ENCODE results near the gene NEXN.

Gene NEXN

DNA sequence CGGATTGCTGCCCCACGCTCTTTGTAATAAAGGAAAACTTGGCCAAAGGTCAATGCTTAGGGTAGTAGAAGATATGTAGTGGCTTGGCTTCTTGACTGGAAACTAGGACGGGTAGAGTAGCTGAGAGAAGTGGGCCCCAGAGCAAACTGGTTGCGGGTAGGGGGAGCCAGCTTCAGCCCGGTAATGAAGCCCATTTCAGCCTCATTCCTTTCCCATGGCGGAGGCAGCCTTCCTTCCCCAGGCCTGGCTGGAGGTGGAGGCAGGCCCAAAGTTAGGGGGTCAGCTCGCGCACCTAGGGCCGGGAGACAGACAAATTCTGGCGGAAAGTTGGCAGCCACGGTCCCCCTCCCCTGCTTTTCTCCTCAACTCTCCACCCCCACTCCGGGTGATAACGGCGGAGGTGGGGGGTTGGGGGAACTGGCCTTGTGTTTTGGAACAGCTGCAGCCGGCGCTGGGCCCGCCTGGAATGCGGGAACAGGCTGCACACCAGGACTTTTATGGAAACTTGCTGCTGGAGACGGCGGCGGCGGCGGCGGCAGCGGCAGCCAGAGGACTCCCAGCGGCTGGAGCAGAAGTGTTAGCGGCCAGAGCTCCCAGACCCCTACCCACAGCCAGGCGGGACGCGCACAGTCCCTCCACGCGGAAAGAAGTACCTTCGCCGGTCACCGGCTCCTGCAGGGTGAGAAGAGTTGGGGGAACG, at the start of gene NEXN:
TSS of gene NEXN (plus strand) at position 544 of the 700 bp plus-strand sequence. CDS start 27,483 bp downstream, outside the sequence.
- peak; percentile 95 for DNase-seq (ENCODE audit: low read depth, low spot score)

- DNase-seq (ENCODE audit: low read depth, low spot score) = no peak
Measured at GRCh38 chr1:77841574-77841973, 46.9 kb upstream of the NEXN start.

DNA sequence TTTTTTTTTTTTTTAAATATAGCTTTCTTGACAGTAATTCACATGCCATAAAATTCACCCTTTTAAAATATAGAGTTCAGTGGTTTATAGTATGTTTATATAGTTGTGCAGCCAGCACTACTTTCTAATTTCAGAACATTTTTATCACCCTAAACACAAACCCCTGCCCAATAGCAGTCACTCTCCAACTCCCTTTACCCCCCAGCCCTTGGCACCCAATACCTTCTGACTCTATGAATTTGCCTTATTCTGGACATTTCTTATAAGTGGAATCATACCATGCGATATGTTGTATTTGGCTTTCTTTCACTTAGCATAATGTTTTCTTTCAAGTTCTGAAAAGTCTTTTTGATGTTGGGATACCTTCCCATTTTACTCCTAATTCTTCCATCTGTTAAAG, 42.5 kb upstream of the NEXN start:
- DNase-seq (ENCODE audit: low read depth, low spot score) = no peak

DNA sequence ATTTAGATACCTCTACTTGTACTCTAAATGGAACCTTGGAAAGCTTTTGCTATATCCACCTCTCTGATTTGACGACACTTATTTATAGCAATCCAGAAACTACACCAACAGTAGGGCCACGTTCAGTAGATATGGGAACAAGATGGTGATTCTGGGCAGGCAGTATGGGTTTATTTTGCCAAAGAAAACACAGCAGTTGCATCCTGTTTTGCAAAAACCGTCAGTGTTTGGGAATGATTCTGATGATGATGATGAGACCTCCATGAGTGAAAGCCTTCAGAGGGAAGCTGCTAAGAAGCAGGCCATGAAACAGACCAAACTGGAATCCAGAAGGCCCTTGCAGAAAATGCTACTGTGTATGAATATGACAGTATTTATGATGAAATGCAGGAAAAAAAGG, 41.5 kb upstream of the NEXN start:
- DNase-seq (ENCODE audit: low read depth, low spot score) = no peak

DNA sequence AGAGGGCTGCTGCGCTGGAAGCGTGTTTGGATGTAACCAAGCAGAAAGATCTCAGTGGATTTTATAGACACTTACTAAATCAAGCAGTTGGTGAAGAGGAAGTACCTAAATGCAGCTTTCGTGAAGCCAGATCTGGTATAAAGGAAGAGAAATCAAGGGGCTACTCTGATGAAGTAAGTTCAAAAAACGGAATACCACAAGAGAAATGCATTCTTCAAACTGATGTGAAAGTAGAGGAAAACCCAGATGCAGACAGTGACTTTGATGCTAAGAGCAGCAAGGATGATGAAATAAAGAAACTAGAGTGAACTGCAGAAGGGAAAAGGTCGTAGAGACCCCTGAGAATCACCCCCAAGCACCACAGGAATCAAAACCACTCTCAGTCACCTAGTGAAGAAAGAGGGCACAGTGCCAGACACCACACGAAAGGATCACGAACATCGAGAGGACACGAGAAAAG, 40.8 kb upstream of the NEXN start:
- no peak for DNase-seq (ENCODE audit: low read depth, low spot score)

GRCh38 chr1:77850082-77850481, 38.3 kb upstream of the NEXN start:
- DNase-seq (ENCODE audit: low read depth, low spot score) = no peak

DNA sequence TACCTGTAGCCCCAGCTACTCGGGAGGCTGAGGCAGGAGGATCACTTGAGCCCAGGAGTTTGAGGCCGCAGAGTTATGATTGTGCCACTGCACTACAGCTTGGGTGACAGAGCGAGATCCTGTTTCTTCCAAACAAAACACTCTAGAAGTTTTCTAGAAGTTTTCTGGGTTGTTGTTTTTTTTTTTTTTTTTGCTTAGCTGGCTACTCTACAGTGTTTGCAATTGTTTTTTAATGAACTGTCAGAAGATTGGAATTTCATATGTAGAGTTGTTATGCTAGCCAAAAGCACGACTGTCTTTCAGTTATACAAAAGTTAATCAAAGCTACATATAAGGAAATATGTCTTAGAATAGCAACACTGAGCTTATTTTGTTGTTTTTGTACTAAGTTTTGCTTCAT, 30.9 kb upstream of the NEXN start:
- DNase-seq (ENCODE audit: low read depth, low spot score) = peak; percentile 11

DNA sequence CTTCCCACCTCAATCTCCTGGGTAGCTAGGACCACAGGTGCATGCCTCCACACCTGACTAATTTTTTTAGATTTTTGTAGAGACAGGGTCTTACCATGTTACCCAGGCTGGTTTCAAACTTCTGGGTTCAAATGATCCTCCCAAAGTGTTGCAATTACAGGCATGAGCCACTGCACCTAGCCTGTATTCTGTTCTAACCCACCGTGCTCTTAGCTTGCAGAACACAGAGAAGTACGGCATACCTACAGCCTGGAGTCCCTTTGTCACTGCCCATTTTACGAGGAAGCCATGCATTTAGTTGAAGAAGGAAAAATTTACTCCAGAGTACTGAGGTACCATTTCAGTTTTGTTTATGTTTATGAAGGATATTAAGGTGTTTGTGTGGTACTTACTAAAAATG, 29.7 kb upstream of the NEXN start:
- no peak for DNase-seq (ENCODE audit: low read depth, low spot score)

DNA sequence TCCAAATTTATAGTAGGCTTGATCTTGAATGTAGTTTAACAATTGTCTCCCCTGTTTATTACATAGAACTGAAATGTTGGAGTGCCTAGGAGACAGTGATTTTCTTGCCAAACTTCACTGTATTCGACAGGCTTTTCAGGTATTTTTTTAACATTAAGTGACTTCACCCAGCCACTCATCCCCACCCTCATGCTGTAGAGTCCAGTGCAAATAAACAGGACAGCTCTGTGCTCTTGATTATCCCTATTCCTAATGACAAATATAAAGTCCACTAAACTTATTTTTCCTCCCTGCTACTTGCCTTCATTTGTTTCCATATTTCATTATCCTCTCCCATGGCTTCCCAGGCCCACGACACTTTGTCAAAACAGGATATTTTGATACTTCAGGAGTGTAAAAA, 29.2 kb upstream of the NEXN start:
- no peak for DNase-seq (ENCODE audit: low read depth, low spot score)

- DNase-seq (ENCODE audit: low read depth, low spot score) = peak; percentile 56
Measured at GRCh38 chr1:77866296-77866695, 22.1 kb upstream of the NEXN start.

GRCh38 chr1:77872645-77873044, 15.8 kb upstream of the NEXN start:
- no peak for DNase-seq (ENCODE audit: low read depth, low spot score)

DNA sequence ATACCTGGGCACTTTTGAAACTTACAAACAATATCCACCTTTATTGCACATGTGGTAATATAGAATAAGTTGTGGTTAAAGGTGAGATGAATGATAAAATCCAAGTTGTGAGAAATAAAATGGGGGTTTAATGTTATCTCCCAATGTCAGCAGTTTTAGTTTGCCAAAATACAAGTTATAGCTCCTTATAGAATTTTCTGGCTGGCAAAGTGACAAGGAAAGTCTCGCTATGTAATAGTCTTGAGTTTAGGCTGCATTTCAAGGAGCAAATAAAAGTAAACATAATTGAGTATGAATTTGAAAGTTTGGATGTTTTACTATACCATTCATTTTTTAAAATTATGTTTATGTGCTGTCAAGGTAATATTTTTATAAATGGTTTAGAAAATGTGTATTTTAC, 15.0 kb upstream of the NEXN start:
- DNase-seq (ENCODE audit: low read depth, low spot score) = no peak

GRCh38 chr1:77874804-77875445, 13.5 kb upstream of the NEXN start:
- peak; percentile 16 for DNase-seq (ENCODE audit: low read depth, low spot score)

DNA sequence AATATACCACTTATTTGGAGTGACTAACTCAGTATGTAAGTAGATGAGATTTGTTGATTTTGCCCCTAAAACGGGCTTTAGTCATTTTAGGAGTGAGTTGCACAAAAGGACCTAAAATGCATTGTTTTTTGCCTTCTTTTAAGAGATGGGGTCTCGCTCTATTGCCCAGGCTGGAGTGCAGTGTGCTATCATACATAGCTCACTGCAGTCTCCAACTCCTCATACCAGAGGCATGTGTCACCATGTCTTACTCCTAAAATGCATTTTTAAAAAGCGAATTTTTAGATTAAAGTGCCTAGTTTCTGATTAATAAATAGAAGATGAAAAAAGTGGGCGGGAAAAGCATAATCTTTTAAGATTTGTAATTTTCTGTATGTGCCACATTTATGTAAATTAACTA, 11.5 kb upstream of the NEXN start:
- DNase-seq (ENCODE audit: low read depth, low spot score) = peak; percentile 28

GRCh38 chr1:77881061-77881460, 7.4 kb upstream of the NEXN start:
- DNase-seq (ENCODE audit: low read depth, low spot score) = no peak

DNA sequence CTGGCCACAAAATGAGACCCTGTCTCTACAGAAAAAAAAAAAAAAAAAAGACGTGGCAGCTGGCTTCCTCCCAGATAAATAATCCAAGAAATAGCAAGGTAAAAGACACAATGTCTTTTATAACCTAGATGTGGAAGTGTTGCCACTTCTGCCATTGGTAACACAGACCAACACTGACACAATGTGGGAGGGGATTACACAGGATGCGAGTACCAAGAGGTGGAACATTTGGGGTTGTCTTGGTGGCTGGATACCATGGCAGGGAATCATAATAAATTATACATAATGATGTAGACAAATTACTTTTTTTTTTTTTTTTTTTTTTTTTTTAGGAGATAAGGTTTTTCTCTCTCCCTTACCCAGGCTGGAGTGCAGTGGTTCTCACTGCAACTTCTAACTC, 6.0 kb upstream of the NEXN start:
- DNase-seq (ENCODE audit: low read depth, low spot score) = no peak

DNA sequence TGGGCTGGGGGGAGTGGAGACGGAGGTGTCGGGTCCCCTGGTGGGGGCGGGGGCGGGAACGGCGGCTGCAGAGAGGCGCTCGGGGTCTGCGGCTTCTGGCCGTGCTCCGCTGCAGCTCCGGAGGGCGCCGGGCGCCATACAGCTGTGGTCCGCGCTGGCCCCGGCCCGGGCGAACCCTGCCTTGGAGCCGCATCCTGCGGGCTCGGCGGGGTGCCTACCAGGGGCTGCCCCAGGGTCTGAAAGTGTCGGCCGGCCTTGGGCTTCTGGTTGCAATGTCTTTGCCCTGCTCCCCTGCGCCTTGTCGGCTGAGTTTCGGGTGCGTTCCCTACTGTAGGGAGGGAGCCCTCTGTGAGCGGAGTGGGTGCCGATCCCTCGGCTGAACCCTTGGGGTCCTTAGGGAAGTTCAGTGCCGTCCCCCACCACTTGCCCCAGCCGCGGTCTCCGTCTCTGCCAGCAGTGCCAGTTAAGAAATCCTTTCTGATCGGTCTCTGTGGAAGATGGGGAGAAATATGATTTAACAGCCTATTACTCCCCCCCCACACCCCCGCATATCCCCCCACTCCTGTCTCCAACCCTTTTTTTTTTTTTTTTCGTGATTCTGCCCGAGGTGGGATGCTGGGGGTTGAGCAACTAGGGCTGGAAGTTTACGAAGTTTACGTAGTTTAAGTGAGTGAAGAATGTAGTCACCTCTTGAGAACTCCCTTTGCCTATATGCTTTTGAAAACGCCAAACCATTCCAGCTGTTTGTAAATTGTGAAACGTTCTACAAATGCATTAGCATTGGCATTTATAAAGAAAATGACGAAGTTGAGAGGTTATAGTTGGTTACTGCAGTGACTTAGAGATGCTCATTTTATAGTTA, 588 bp downstream of the NEXN start:
- DNase-seq (ENCODE audit: low read depth, low spot score) = peak; percentile 66

DNA sequence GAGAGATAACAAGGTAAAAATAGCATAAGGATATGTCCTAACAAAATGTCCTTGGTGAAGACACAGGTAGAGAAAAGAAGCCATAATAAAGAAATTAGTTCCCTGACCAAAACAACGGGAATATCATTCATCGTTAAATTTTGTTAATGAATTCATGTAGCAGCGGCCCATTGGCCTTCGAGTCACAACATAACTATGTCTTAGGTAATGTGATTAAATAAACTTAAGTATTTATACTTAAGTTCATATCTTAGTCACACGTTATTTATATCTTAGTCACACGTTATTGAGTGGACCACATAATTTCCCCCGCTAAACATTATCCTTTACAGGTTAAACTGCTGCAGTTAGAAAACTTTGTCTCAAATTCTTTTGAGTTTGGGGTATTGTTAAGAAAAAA, 1.2 kb downstream of the NEXN start:
- peak; percentile 73 for DNase-seq (ENCODE audit: low read depth, low spot score)

- DNase-seq (ENCODE audit: low read depth, low spot score) = no peak
Measured at GRCh38 chr1:77891200-77891599, 2.8 kb downstream of the NEXN start.

DNA sequence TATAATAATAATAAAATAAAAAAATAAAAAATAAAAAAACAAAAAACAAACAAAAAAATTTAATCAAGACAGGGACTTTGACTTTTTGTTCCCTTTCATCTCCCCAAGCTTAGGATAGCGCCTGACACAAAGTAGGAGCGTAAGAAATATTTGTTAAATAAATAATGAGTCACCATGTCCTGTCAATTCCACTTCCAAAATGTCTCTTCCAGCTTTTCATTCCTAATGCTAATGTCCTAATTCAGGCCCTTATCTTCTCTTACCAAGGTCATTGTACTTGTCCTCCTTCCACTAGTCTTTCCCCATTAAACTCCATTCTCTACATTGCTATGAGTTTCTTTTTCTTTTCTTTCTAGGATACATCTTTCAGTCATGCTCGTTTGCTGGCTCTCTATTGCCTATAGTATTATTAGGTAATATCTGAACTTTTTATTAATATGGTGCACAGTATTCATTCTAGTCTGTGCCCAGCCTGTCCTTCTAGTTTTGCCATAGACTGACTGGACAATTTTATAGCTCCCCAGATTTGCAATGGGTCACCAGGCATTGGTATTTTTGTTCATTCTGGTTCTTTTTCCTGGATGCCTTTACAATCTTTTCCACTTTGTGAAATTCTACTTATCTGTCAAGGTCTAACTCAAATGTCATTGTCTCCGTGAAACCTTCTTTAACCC, 11.4 kb downstream of the NEXN start:
- no peak for DNase-seq (ENCODE audit: low read depth, low spot score)

- peak; percentile 66 for DNase-seq (ENCODE audit: low read depth, low spot score)
Measured at GRCh38 chr1:77900687-77901293, 12.4 kb downstream of the NEXN start.

Data from astrocyte of the hippocampus (primary cell).